ENCODE measurements around the gene NPEPPS.
"Not testable (repeated sequence)": the region's sequence is repeated elsewhere in the genome, so short reads cannot be mapped to it uniquely, and the experiment has no call there.

GRCh38 chr17:47567261-47567660 lies 36.4 kb downstream of the NPEPPS start:
- not testable (repeated sequence) for TF ChIP-seq CTCF (IDR thresholded peaks at IDR 0.05 in 8 of 11, conservative IDR thresholded peaks at IDR 0.05 in 3 of 11); POLR2AphosphoS5 (IDR thresholded peaks at IDR 0.05); POLR2A (IDR thresholded peaks at IDR 0.05)
